NCI-H2171 (cell line): Measurements from ENCODE around the gene HSPA4L.
A peak's percentile ranks its signal among the peaks of the same experiment; 100 is the strongest.

Experiments used
- DNase-seq: peaks from one replicate; lab custom pipeline; 2025; lab: John Stamatoyannopoulos, UW

The HSPA4L gene

GRCh38 chr4:127870281-127870680, 88.2 kb downstream of the HSPA4L start:
- DNase-seq = no peak

- DNase-seq = no peak
These were observed 88.6 kb downstream of the HSPA4L start for GRCh38 chr4:127870688-127871087.

GRCh38 chr4:127875791-127876190, 93.7 kb downstream of the HSPA4L start:
- no peak for DNase-seq

GRCh38 chr4:127880763-127881562, 98.8 kb downstream of the HSPA4L start, which contains the start of gene PLK4:
Gene PLK4, plus strand, starts transcription at chr4:127880893. Its CDS starts 242 bp downstream, at chr4:127881135.
- peak; percentile 79 for DNase-seq

- no peak for DNase-seq
These were observed 99.4 kb downstream of the HSPA4L start for GRCh38 chr4:127881563-127881864.

- peak; percentile 34 for DNase-seq
These were observed 106.4 kb downstream of the HSPA4L start for GRCh38 chr4:127888559-127888958.

- DNase-seq = no peak
These were observed 107.8 kb downstream of the HSPA4L start for GRCh38 chr4:127889903-127890302.
